CD8-positive, alpha-beta memory T cell (primary cell): ENCODE results near the gene APC. TPM values are rescaled to one million over a fixed set of nuclear protein-coding genes. Genes with fewer than 3 reads are reported as not detected.
A peak's percentile ranks its signal among the peaks of the same experiment; 100 is the strongest.
"Not testable (repeated sequence)": the region's sequence is repeated elsewhere in the genome, so short reads cannot be mapped to it uniquely, and the experiment has no call there.

Experiments used
- CTCF ChIA-PET: fragments of 350-600 bp; sonication (Branson Sonifier 250); formaldehyde crosslinking; loops from one replicate; lab custom pipeline; 2021; ENCODE audit warnings: antibody characterized with exemption; lab: Charles Lee
- POLR2A ChIA-PET: fragments of 350-600 bp; sonication (Branson Sonifier 250); formaldehyde crosslinking; loops from one replicate; lab custom pipeline; 2021; ENCODE audit warnings: antibody characterized with exemption; lab: Charles Lee
- DNase-seq, 5 donors: peaks; one replicate each; pipeline versions ENCODE4 v3.0.0 to v3.0.0-alpha.2; 2020 to 2022; ENCODE audit warnings: mixed read lengths in 1 of 5
- H3K27ac ChIP-seq: one replicate; pipeline ENCODE4 v1.7.0; 2013; ENCODE audit warnings: low read depth, mild to moderate bottlenecking, low read length, moderate library complexity
- H3K27me3 ChIP-seq: 2 replicates; pipeline ENCODE4 v1.7.0; 2013; ENCODE audit warnings: low read length, mild to moderate bottlenecking; ENCODE audit not compliant: insufficient read depth, poor library complexity, severe bottlenecking
- H3K36me3 ChIP-seq: 2 replicates; pipeline ENCODE4 v1.7.0; 2013; ENCODE audit warnings: mild to moderate bottlenecking, low read length, moderate library complexity; ENCODE audit not compliant: insufficient read depth
- H3K4me1 ChIP-seq: 2 replicates; pipeline ENCODE4 v1.7.0; 2013; ENCODE audit warnings: mild to moderate bottlenecking, low read length, moderate library complexity; ENCODE audit not compliant: insufficient read depth
- H3K4me3 ChIP-seq: 2 replicates; pipeline ENCODE4 v1.7.0; 2013; ENCODE audit warnings: mild to moderate bottlenecking, low read length
- H3K9me3 ChIP-seq: 2 replicates; pipeline ENCODE4 v1.7.0; 2013; ENCODE audit warnings: mild to moderate bottlenecking, low read length
- H3K27ac Mint-ChIP-seq, 8 donors: one replicate each; pipeline ENCODE4 v1.8.0; 2020 to 2021; ENCODE audit warnings: mixed read lengths in 8 of 8, mild to moderate bottlenecking in 6 of 8, inconsistent platforms in 3 of 8, moderate library complexity in 3 of 8
- H3K27me3 Mint-ChIP-seq, 2 donors: one replicate each; pipeline ENCODE4 v1.8.0; 2020 to 2021; ENCODE audit warnings: mixed read lengths in 2 of 2, mild to moderate bottlenecking in 1 of 2, moderate library complexity in 1 of 2
- H3K36me3 Mint-ChIP-seq, 3 donors: one replicate each; pipeline ENCODE4 v1.8.0; 2020 to 2021; ENCODE audit warnings: mixed read lengths in 3 of 3, inconsistent platforms in 1 of 3, mild to moderate bottlenecking in 1 of 3
- H3K4me1 Mint-ChIP-seq, 3 donors: one replicate each; pipeline ENCODE4 v1.8.0; 2020 to 2021; ENCODE audit warnings: mixed read lengths in 3 of 3, inconsistent platforms in 1 of 3, mild to moderate bottlenecking in 1 of 3
- H3K4me3 Mint-ChIP-seq, 7 donors: one replicate each; pipeline ENCODE4 v1.8.0; 2020 to 2021; ENCODE audit warnings: mixed read lengths in 7 of 7, mild to moderate bottlenecking in 6 of 7, moderate library complexity in 4 of 7, inconsistent platforms in 2 of 7
- H3K9me3 Mint-ChIP-seq, 5 donors: one replicate each; pipeline ENCODE4 v1.8.0; 2020 to 2022; ENCODE audit warnings: mixed read lengths in 5 of 5, mild to moderate bottlenecking in 3 of 5, moderate library complexity in 2 of 5, inconsistent platforms in 1 of 5
- polyA plus RNA-seq: library from polyadenylated mRNA; unstranded; fragments of 300-500 nt; fragmentation: Illumina TruSeq; gene quantifications from one replicate; pipeline ENCODE4 v1.2.3, GENCODE V29; 2021
- total RNA-seq, 2 experiments: library from RNA; stranded (reverse); gene quantifications; one replicate each; pipeline ENCODE4 v1.2.3, GENCODE V29; 2021

APC gene
- total and polyA plus RNA-seq, 3 experiments from 2014 or later = 23.0 to 24.0 (median 23.1) TPM

DNA sequence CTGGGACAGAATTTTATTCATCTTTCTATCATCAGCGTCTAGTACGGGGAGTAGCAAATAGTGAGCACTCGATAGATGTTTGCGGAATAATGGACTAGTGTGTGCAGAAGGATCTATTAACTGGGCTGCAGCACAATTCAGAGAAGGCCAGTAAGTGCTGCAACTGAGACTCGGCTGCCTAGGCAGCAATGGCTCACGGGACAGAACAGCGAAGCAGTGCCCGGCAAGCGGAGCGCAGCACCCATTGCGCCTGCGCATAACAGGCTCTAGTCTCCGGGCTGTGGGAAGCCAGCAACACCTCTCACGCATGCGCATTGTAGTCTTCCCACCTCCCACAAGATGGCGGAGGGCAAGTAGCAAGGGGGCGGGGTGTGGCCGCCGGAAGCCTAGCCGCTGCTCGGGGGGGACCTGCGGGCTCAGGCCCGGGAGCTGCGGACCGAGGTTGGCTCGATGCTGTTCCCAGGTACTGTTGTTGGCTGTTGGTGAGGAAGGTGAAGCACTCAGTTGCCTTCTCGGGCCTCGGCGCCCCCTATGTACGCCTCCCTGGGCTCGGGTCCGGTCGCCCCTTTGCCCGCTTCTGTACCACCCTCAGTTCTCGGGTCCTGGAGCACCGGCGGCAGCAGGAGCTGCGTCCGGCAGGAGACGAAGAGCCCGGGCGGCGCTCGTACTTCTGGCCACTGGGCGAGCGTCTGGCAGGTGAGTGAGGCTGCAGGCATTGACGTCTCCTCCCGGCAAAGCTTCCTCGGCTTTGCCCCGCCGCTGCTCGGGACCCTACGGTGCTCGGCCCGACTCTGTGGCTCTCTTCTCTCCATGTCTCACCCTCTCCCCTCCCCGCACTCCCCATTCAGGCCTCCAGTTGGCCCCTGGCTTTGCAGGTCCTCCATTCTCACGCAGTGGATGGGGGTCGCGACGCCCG is 30.2 kb upstream of the APC start:
- Mint-ChIP-seq H3K27ac (peak overlapping the region; percentile 87 to 97 (median 92)), H3K27me3 (peaks cover 0 to 5% of the 10 kb centered on the region in 2 donors), H3K36me3 (peaks cover 1 to 10% (median 6%) of the 10 kb centered on the region in 3 donors), H3K4me1 (peaks cover 50 to 60% (median 57%) of the 10 kb centered on the region in 3 donors), H3K4me3 (peak overlapping the region; percentile 89 to 98 (median 95)), H3K9me3 (no peaks in the 10 kb centered on the region)
- Histone ChIP-seq H3K4me1 (peaks cover 52% of the 10 kb centered on the region), H3K36me3 (no peaks in the 10 kb centered on the region), H3K9me3 (no peaks in the 10 kb centered on the region), H3K27me3 (no peaks in the 10 kb centered on the region), H3K4me3 (peak overlapping the region; percentile 86), H3K27ac (peak overlapping the region; percentile 87)
- ChIA-PET CTCF (interaction anchor here (0.9 to 1.9 kb wide), 6 partner anchors 15 to 547 kb away, joined by 3 to 5 read pairs (median 4); partner anchors contain the start of gene SRP19), POLR2A (interaction anchor here (0.8 to 0.9 kb wide), 2 partner anchors 20 to 269 kb away, joined by 3 read pairs; partner anchors contain the start of gene DCP2)
- DNase-seq = peak; percentile 93 to 99 (median 97)

- no peaks in the 10 kb centered on the region for H3K36me3 ChIP-seq
- ChIA-PET CTCF (interaction anchor here (0.9 to 1.9 kb wide), 6 partner anchors 15 to 547 kb away, joined by 3 to 5 read pairs (median 4); partner anchors contain the start of gene SRP19), POLR2A (interaction anchor here (0.8 to 1.2 kb wide), 2 partner anchors 30 to 268 kb away, joined by 3 to 5 read pairs; partner anchors contain the start of gene DCP2)
- H3K27ac ChIP-seq = peak overlapping the region; percentile 87
- H3K4me3 ChIP-seq = peak overlapping the region; percentile 86
- peaks cover 0 to 5% of the 10 kb centered on the region in 2 donors for H3K27me3 Mint-ChIP-seq
- H3K4me1 ChIP-seq = peaks cover 52% of the 10 kb centered on the region
- no peaks in the 10 kb centered on the region for H3K27me3 ChIP-seq
- no peak for DNase-seq
- H3K27ac Mint-ChIP-seq = peak overlapping the region; percentile 79 to 97 (median 91)
- H3K9me3 Mint-ChIP-seq = no peaks in the 10 kb centered on the region
- peak overlapping the region; percentile 89 to 98 (median 95) for H3K4me3 Mint-ChIP-seq
- no peaks in the 10 kb centered on the region for H3K9me3 ChIP-seq
- H3K4me1 Mint-ChIP-seq = peaks cover 54 to 66% (median 63%) of the 10 kb centered on the region in 3 donors
- peaks cover 5 to 11% (median 8%) of the 10 kb centered on the region in 3 donors for H3K36me3 Mint-ChIP-seq
Observed at GRCh38 chr5:112708103-112708622, 29.5 kb upstream of the APC start.

DNA sequence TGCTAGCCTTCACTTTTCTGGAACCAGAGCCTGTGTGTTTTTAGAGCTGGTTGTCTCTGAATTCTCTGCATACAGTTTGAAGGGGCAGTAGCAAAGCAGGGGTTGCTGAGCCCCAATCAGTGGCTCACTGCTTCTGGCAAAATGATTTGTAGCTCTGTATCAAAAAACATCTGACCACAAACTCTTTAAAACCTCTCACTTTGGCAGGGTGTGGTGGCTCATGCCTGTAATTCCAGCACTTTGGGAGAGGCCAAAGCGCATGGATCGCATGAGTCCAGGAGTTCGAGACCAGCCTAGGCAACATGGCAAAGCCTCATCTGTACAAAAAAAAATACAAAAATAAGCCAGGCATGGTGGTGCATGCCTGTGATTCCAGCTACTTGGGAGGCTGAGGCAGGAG is 28.3 kb upstream of the APC start:
- H3K4me1 ChIP-seq = peaks cover 52% of the 10 kb centered on the region
- no peaks in the 10 kb centered on the region for H3K9me3 ChIP-seq
- ChIA-PET POLR2A (interaction anchor here (1.2 kb wide), 1 partner anchor 29 kb away, joined by 5 read pairs; no protein-coding TSS in a partner anchor), CTCF (interaction anchor here (1.3 to 1.5 kb wide), 2 partner anchors 15 to 25 kb away, joined by 3 read pairs; no protein-coding TSS in a partner anchor)
- H3K9me3 Mint-ChIP-seq = no peaks in the 10 kb centered on the region
- peaks cover 5 to 12% (median 8%) of the 10 kb centered on the region in 3 donors for H3K36me3 Mint-ChIP-seq
- peaks cover 56 to 74% (median 71%) of the 10 kb centered on the region in 3 donors for H3K4me1 Mint-ChIP-seq
- peaks cover 0 to 5% of the 10 kb centered on the region in 2 donors for H3K27me3 Mint-ChIP-seq
- H3K27me3 ChIP-seq = no peaks in the 10 kb centered on the region
- H3K27ac ChIP-seq = no peak overlapping the region
- H3K4me3 ChIP-seq = no peak overlapping the region
- H3K4me3 Mint-ChIP-seq = peak overlapping the region; percentile 35 to 98 (median 95)
- H3K36me3 ChIP-seq = no peaks in the 10 kb centered on the region
- no peak for DNase-seq
- H3K27ac Mint-ChIP-seq = peak overlapping the region in 1 of 8 donors; percentile 8

DNA sequence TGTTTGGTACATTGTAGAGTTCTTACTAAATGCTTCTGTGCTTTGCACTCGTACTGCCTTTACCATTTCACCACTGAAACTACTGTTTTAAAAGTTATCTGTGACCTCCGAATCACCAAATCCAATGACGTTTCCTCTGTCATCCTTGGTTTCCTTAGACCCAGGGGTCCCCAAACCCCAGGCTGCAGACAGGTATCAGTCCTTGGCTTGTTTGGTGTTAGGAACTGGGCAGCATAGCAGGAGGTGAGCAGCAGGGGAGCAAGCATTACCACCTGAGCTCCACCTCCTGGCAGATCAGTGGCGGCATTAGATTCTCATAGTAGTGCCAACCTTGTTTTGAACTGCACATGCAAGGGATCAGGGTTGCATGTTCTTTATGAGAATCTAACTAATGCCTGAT is 26.8 kb upstream of the APC start:
- H3K4me3 ChIP-seq = no peak overlapping the region
- DNase-seq = no peak
- no peaks in the 10 kb centered on the region for H3K27me3 ChIP-seq
- Mint-ChIP-seq H3K27ac (no peak overlapping the region), H3K4me3 (no peak overlapping the region), H3K4me1 (peaks cover 67 to 87% (median 85%) of the 10 kb centered on the region in 3 donors), H3K9me3 (no peaks in the 10 kb centered on the region), H3K36me3 (peaks cover 5 to 12% (median 8%) of the 10 kb centered on the region in 3 donors), H3K27me3 (peaks cover 0 to 3% of the 10 kb centered on the region in 2 donors)
- peaks cover 52% of the 10 kb centered on the region for H3K4me1 ChIP-seq
- CTCF ChIA-PET = no interaction called here
- no peaks in the 10 kb centered on the region for H3K36me3 ChIP-seq
- no peaks in the 10 kb centered on the region for H3K9me3 ChIP-seq
- H3K27ac ChIP-seq = no peak overlapping the region
- POLR2A ChIA-PET = interaction anchor here (0.5 kb wide), 1 partner anchor 321 kb away, joined by 5 read pairs; no protein-coding TSS in a partner anchor

DNA sequence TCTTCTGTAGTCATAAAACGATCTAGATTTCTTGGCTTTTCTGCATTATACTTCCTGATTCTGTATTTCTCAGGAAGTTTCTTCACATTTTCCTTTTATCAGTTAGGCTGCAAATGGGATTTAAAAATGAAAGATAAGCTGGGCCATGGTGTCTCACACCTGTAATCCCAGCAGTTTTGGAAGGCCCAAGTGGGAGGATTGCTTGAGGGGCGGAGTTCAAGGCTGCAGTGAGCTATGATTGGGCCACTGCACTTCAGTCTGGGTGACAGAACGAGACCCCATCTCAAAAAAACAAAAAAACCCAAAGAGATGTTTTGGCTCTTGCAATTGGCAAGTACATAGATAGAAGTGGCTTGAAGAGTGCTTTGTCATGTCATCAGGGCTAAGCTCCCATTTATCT is 26.2 kb upstream of the APC start:
- Histone ChIP-seq H3K9me3 (no peaks in the 10 kb centered on the region), H3K27me3 (no peaks in the 10 kb centered on the region), H3K27ac (no peak overlapping the region), H3K4me1 (peaks cover 49% of the 10 kb centered on the region), H3K36me3 (no peaks in the 10 kb centered on the region), H3K4me3 (no peak overlapping the region)
- peaks cover 5 to 12% (median 9%) of the 10 kb centered on the region in 3 donors for H3K36me3 Mint-ChIP-seq
- H3K27me3 Mint-ChIP-seq = peaks cover 0 to 3% of the 10 kb centered on the region in 2 donors
- POLR2A ChIA-PET = no interaction called here
- no peaks in the 10 kb centered on the region for H3K9me3 Mint-ChIP-seq
- CTCF ChIA-PET = interaction anchor here (1.1 kb wide), 1 partner anchor 46 kb away, joined by 3 read pairs; no protein-coding TSS in a partner anchor
- H3K4me3 Mint-ChIP-seq = peak overlapping the region in 1 of 7 donors; percentile 42
- no peak for DNase-seq
- H3K4me1 Mint-ChIP-seq = peaks cover 66 to 87% (median 84%) of the 10 kb centered on the region in 3 donors
- H3K27ac Mint-ChIP-seq = no peak overlapping the region

- Mint-ChIP-seq H3K9me3 (no peaks in the 10 kb centered on the region), H3K4me1 (peaks cover 66 to 94% (median 91%) of the 10 kb centered on the region in 3 donors), H3K27me3 (no peaks in the 10 kb centered on the region), H3K4me3 (no peak overlapping the region), H3K27ac (no peak overlapping the region), H3K36me3 (peaks cover 5 to 9% (median 5%) of the 10 kb centered on the region in 3 donors)
- no peaks in the 10 kb centered on the region for H3K9me3 ChIP-seq
- ChIA-PET POLR2A (no interaction called here), CTCF (no interaction called here)
- no peaks in the 10 kb centered on the region for H3K36me3 ChIP-seq
- H3K27ac ChIP-seq = no peak overlapping the region
- H3K27me3 ChIP-seq = no peaks in the 10 kb centered on the region
- no peak overlapping the region for H3K4me3 ChIP-seq
- H3K4me1 ChIP-seq = peaks cover 40% of the 10 kb centered on the region
- no peak for DNase-seq
Observed at GRCh38 chr5:112713206-112713605, 24.5 kb upstream of the APC start.

DNA sequence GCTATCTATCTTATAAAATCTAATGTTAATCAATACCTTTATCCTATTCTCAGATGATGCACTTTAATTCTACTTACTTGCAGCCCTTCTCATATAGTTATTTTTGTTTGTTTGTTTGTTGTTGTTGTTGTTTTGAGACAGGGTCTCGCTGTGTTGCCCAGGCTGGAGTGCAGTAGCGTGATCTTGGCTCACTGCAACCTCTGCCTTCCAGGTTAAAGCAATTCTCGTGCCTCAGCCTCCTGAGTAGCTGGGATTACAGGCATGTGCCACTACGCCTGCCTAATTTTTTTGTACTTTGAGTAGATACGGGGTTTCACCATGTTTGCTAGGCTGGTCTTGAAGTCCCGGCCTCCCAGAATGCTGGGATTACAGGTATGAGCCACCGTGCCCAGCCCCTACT is 20.8 kb upstream of the APC start:
- DNase-seq, H3K27me3 Mint-ChIP-seq, H3K9me3 ChIP-seq, H3K36me3 ChIP-seq, CTCF ChIA-PET, H3K4me3 ChIP-seq, POLR2A ChIA-PET, H3K27me3 ChIP-seq, H3K9me3 Mint-ChIP-seq, H3K27ac ChIP-seq: not testable (repeated sequence)
- Mint-ChIP-seq H3K27ac (peak overlapping the region in 1 of 8 donors; percentile 64), H3K36me3 (peaks cover 3 to 17% (median 5%) of the 10 kb centered on the region in 3 donors), H3K4me3 (peak overlapping the region in 2 of 7 donors; percentile 2 to 15), H3K4me1 (peaks cover 56 to 83% (median 81%) of the 10 kb centered on the region in 3 donors)
- peaks cover 11% of the 10 kb centered on the region for H3K4me1 ChIP-seq
